ENCODE data around the gene TSPAN13. TPM values are rescaled to one million over a fixed set of nuclear protein-coding genes. Genes with fewer than 3 reads are reported as not detected.

The TSPAN13 gene
- total RNA-seq, 1 experiment from 2014 or later, result 32.7 TPM

- TF ChIP-seq CBFB (CRISPR knock-in tag; IDR thresholded peaks at IDR 0.05; ENCODE audit: low read depth), result no peak
- TF ChIP-seq, protein P1, sequence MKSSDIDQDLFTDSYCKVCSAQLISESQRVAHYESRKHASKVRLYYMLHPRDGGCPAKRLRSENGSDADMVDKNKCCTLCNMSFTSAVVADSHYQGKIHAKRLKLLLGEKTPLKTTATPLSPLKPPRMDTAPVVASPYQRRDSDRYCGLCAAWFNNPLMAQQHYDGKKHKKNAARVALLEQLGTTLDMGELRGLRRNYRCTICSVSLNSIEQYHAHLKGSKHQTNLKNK (CRISPR knock-in tag; IDR thresholded peaks at IDR 0.05), result no peak
- no peak for TF ChIP-seq OVOL2 (CRISPR knock-in tag; IDR thresholded peaks at IDR 0.05; ENCODE audit: borderline replicate concordance)
Observed at GRCh38 chr7:16728811-16729210, 24.7 kb upstream of the TSPAN13 start (continued).

DNA sequence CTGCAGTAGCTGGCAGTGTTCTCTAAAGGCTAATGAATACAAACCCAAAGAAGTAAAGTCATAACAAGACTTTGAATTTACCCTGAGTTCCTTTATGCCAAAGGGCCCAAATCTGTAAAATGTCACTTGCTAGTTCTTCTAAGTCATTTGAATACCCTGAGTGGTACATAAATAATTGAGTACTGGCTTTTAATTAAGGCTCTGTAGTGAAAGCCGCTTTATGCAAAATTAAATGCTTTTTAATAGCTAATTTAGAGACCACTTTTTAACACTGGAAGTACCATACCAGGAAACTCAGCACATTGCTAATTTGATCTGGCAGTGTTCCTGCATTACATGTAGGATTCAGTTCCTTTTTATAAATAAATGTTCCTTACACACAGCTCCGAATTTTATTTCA lies 24.0 kb upstream of the TSPAN13 start:
- Mint-ChIP-seq H3K4me1 (no peaks in the 10 kb centered on the region), H3K27ac (no peak overlapping the region), H3K4me3 (no peak overlapping the region), H3K27me3 (ENCODE audit: low read depth) (no peaks in the 10 kb centered on the region), H3K36me3 (no peaks in the 10 kb centered on the region), H3K9me3 (no peaks in the 10 kb centered on the region)
- ATAC-seq, result no peak
- no peak for DNase-seq (ENCODE audit: low spot score)
- ChIA-PET CTCF (no interaction called here), POLR2A (interaction anchor here (0.6 kb wide), 1 partner anchor 1526 kb away, joined by 4 read pairs; no protein-coding TSS in a partner anchor)
- TF ChIP-seq RORB (CRISPR knock-in tag; IDR thresholded peaks at IDR 0.05) (no peak), E2F4 (CRISPR knock-in tag; IDR thresholded peaks at IDR 0.05; ENCODE audit: borderline replicate concordance, low read depth) (no peak), ZNF138 (CRISPR knock-in tag; conservative IDR thresholded peaks at IDR 0.05) (no peak), NR2C2 (CRISPR knock-in tag; IDR thresholded peaks at IDR 0.05) (no peak), JAZF1 (CRISPR knock-in tag; IDR thresholded peaks at IDR 0.05) (no peak), MYBL2 (CRISPR knock-in tag; IDR thresholded peaks at IDR 0.05) (no peak), ZNF263 (CRISPR knock-in tag; IDR thresholded peaks at IDR 0.05; ENCODE audit: low read depth) (no peak), CREM (CRISPR knock-in tag; IDR thresholded peaks at IDR 0.05) (no peak), E2F5 (CRISPR knock-in tag; IDR thresholded peaks at IDR 0.05) (no peak), GTF2I (CRISPR knock-in tag; conservative IDR thresholded peaks at IDR 0.05) (no peak), PRDM15 (CRISPR knock-in tag; IDR thresholded peaks at IDR 0.05) (no peak), NFE2L1 (CRISPR knock-in tag; IDR thresholded peaks at IDR 0.05) (no peak), FOXP1 (CRISPR knock-in tag; IDR thresholded peaks at IDR 0.05; ENCODE audit: borderline replicate concordance) (no peak)
- TF ChIP-seq, protein P2, sequence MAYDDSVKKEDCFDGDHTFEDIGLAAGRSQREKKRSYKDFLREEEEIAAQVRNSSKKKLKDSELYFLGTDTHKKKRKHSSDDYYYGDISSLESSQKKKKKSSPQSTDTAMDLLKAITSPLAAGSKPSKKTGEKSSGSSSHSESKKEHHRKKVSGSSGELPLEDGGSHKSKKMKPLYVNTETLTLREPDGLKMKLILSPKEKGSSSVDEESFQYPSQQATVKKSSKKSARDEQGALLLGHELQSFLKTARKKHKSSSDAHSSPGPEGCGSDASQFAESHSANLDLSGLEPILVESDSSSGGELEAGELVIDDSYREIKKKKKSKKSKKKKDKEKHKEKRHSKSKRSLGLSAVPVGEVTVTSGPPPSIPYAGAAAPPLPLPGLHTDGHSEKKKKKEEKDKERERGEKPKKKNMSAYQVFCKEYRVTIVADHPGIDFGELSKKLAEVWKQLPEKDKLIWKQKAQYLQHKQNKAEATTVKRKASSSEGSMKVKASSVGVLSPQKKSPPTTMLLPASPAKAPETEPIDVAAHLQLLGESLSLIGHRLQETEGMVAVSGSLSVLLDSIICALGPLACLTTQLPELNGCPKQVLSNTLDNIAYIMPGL (CRISPR knock-in tag; IDR thresholded peaks at IDR 0.05), result no peak
- TF ChIP-seq, protein P3, sequence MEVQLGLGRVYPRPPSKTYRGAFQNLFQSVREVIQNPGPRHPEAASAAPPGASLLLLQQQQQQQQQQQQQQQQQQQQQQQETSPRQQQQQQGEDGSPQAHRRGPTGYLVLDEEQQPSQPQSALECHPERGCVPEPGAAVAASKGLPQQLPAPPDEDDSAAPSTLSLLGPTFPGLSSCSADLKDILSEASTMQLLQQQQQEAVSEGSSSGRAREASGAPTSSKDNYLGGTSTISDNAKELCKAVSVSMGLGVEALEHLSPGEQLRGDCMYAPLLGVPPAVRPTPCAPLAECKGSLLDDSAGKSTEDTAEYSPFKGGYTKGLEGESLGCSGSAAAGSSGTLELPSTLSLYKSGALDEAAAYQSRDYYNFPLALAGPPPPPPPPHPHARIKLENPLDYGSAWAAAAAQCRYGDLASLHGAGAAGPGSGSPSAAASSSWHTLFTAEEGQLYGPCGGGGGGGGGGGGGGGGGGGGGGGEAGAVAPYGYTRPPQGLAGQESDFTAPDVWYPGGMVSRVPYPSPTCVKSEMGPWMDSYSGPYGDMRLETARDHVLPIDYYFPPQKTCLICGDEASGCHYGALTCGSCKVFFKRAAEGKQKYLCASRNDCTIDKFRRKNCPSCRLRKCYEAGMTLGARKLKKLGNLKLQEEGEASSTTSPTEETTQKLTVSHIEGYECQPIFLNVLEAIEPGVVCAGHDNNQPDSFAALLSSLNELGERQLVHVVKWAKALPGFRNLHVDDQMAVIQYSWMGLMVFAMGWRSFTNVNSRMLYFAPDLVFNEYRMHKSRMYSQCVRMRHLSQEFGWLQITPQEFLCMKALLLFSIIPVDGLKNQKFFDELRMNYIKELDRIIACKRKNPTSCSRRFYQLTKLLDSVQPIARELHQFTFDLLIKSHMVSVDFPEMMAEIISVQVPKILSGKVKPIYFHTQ (CRISPR knock-in tag; IDR thresholded peaks at IDR 0.05), result no peak

All from WTC11 (cell line).